SK-N-SH (cell line): Measurements from ENCODE around the gene PLA2G4C.

Experiments
- CTCF ChIP-seq: fragments of 200-600 bp; sonication (generic); IDR thresholded peaks from 2 replicates; pipeline ENCODE4 v1.6.1; 2017; ENCODE audit warnings: antibody characterized with exemption, mild to moderate bottlenecking, moderate library complexity
- EZH2phosphoT487 ChIP-seq: fragments of 200-600 bp; sonication (generic); IDR thresholded peaks from 2 replicates; pipeline ENCODE4 v1.6.1; 2017; ENCODE audit warnings: low read depth, mixed run types, mild to moderate bottlenecking, antibody characterized with exemption, moderate library complexity, borderline replicate concordance
- FOSL2 ChIP-seq: IDR thresholded peaks from 2 replicates; pipeline ENCODE4 v1.4.0; 2012; ENCODE audit warnings: low read depth, mild to moderate bottlenecking, moderate library complexity, borderline replicate concordance
- FOXM1 ChIP-seq: IDR thresholded peaks from 2 replicates; pipeline ENCODE4 v1.4.0; 2012; ENCODE audit warnings: low read depth, mild to moderate bottlenecking
- GATA2 ChIP-seq: sonication (generic); formaldehyde crosslinking; IDR thresholded peaks from 2 replicates; pipeline ENCODE4 v1.5.0; 2020; ENCODE audit warnings: mild to moderate bottlenecking, missing genetic modification reagents
- MAX ChIP-seq: IDR thresholded peaks from 2 replicates; pipeline ENCODE4 v1.4.0; 2012; ENCODE audit warnings: low read depth
- POLR2AphosphoS5 ChIP-seq: IDR thresholded peaks from 2 replicates; pipeline ENCODE4 v1.6.1; 2012; ENCODE audit warnings: low read depth, low read length
- RAD21 ChIP-seq: IDR thresholded peaks from 2 replicates; pipeline ENCODE4 v1.6.1; 2012; ENCODE audit warnings: mild to moderate bottlenecking, low read length
- REST ChIP-seq: IDR thresholded peaks from 2 replicates; pipeline ENCODE4 v1.6.1; 2012; ENCODE audit warnings: mild to moderate bottlenecking, low read depth, low read length, moderate library complexity
- RFX5 ChIP-seq: IDR thresholded peaks from 2 replicates; pipeline ENCODE4 v1.6.1; 2012; ENCODE audit warnings: mild to moderate bottlenecking, improper control_type of control experiment, low read length
- SIN3A ChIP-seq: IDR thresholded peaks from 2 replicates; pipeline ENCODE4 v1.6.1; 2012; ENCODE audit warnings: low read depth, mild to moderate bottlenecking, low read length, moderate library complexity, borderline replicate concordance
- TAF1 ChIP-seq: IDR thresholded peaks from 2 replicates; pipeline ENCODE4 v1.6.1; 2012; ENCODE audit warnings: low read depth, mild to moderate bottlenecking, low read length, moderate library complexity, borderline replicate concordance
- TCF12 ChIP-seq: IDR thresholded peaks from 2 replicates; pipeline ENCODE4 v1.4.0; 2012

- TF ChIP-seq POLR2AphosphoS5 (no peak), CTCF (no peak), RFX5 (no peak), MAX (no peak), RAD21 (no peak), TAF1 (no peak), GATA2 (no peak), FOXM1 (no peak), FOSL2 (no peak), EZH2phosphoT487 (no peak), TCF12 (no peak), REST (no peak), SIN3A (no peak)
Observed at GRCh38 chr19:48064509-48064908, 46.1 kb downstream of the PLA2G4C start.
